Measurements from ENCODE around the gene BTD.
A peak's percentile ranks its signal among the peaks of the same experiment; 100 is the strongest.

Gene BTD

DNA sequence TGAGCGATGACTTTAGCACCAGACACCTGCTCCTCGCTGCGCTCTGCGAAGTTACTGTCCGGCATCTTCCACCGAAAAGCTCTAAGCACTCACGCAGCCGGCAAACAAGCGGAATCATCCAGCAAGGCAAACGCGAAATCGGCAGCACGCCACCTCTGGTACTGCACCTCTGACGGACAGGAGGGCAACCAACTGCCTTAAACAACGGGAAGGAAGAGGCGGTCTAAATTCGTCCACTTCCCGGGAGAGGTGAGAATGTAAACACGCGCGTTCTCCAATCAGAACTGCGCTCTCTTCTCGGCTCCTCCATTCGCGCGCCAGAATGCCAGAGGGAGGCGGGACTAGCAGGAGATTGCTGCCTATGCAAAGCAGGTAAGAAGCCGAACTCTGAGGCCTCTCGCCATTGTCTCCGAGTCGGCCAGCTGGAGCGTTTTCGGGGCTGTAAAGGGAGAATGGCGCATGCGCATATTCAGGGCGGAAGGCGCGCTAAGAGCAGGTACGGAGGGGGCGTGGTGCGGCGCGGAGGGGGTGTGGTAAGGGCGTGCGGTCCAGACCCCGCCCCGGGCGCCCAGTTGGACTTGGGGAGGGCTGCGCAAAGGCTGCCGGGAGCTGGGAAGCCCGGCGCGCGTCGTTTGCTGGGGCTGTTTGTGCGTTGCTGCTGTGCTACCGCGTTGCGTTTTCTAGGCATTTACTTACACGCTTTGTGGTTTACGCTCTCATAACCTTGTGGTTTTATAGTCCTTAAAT, at the start of gene BTD, which contains the start of gene HACL1:
Gene BTD (plus strand): TSS at position 347 of the 747 bp plus-strand sequence. CDS start 33,695 bp downstream, outside the sequence.
Gene HACL1 (minus strand): TSS at position 171 of the 747 bp plus-strand sequence. CDS start 106 bp downstream, at position 65.
- Histone ChIP-seq H3K27ac (ENCODE audit: low read depth, low read length, poor library complexity, severe bottlenecking) (peak within 1 kb of the TSS; percentile 81), H4K20me1 (ENCODE audit: insufficient read depth, low read length) (no peaks in the 10 kb centered on the region), H2AFZ (ENCODE audit: low read length) (peak within 1 kb of the TSS; percentile 90; the same call in 1 of the 2 replicates), H3K9ac (ENCODE audit: low read length) (peak within 1 kb of the TSS; percentile 85), H3K36me3 (ENCODE audit: insufficient read depth, low read length) (peaks cover 41% of the 10 kb centered on the region), H3K9me3 (ENCODE audit: low read length) (no peaks in the 10 kb centered on the region), H3K4me3 (ENCODE audit: low read depth, low read length, poor library complexity, severe bottlenecking) (peak within 1 kb of the TSS; percentile 80), H3K4me1 (ENCODE audit: insufficient read depth, low read length, severe bottlenecking) (peaks cover 18% of the 10 kb centered on the region), H3K9me2 (ENCODE audit: low read depth, low read length) (no peaks in the 10 kb centered on the region), H3K4me2 (ENCODE audit: low read length) (peak within 1 kb of the TSS; percentile 93), H3K79me2 (ENCODE audit: insufficient read depth, low read length) (0 out of 2 replicates have a peak, but pooled peaks cover 4% of the 10 kb centered on the region), H3F3A (ENCODE audit: insufficient read depth, low read length) (no peaks in the 10 kb centered on the region), H3K27me3 (ENCODE audit: insufficient read depth, low read length) (no peaks in the 10 kb centered on the region)
- no peak for TF ChIP-seq EZH2 (IDR thresholded peaks at IDR 0.05; ENCODE audit: borderline replicate concordance, low read length)
- TF ChIP-seq, protein P1, sequence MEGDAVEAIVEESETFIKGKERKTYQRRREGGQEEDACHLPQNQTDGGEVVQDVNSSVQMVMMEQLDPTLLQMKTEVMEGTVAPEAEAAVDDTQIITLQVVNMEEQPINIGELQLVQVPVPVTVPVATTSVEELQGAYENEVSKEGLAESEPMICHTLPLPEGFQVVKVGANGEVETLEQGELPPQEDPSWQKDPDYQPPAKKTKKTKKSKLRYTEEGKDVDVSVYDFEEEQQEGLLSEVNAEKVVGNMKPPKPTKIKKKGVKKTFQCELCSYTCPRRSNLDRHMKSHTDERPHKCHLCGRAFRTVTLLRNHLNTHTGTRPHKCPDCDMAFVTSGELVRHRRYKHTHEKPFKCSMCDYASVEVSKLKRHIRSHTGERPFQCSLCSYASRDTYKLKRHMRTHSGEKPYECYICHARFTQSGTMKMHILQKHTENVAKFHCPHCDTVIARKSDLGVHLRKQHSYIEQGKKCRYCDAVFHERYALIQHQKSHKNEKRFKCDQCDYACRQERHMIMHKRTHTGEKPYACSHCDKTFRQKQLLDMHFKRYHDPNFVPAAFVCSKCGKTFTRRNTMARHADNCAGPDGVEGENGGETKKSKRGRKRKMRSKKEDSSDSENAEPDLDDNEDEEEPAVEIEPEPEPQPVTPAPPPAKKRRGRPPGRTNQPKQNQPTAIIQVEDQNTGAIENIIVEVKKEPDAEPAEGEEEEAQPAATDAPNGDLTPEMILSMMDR (IDR thresholded peaks at IDR 0.05; ENCODE audit: low read length) = no peak; the same call in 1 of the 2 replicates

- no peaks in the 10 kb centered on the region for H3K9me2 ChIP-seq (ENCODE audit: low read depth, low read length)
Observed at GRCh38 chr3:15551902-15552301, 49.6 kb upstream of the BTD start.

DNA sequence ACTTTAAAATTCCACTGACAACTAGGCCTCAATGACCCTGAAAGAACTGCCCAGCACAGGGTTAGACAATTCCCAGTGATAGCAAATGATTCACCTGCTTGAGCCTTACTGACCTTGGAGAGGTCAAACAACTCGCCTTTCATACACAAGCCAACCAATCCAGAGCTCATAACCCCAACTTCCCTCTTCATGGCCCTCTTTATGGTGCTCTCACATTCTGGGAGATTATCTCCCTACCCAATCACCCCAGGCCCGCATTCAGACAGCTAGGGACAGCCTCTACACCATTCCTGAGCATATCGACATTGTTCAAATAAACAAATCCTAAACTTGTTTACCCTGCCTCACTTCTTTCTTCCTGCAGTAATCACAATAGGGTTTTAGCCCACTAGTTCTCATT, 47.8 kb upstream of the BTD start:
- no peaks in the 10 kb centered on the region for H3K36me3 ChIP-seq (ENCODE audit: insufficient read depth, low read length)

More at GRCh38 chr3:15551902-15552301, 49.6 kb upstream of the BTD start:
- Histone ChIP-seq H3F3A (ENCODE audit: insufficient read depth, low read length) (no peaks in the 10 kb centered on the region), H3K79me2 (ENCODE audit: insufficient read depth, low read length) (no peaks in the 10 kb centered on the region), H3K27ac (ENCODE audit: low read depth, low read length, poor library complexity, severe bottlenecking) (no peak overlapping the region), H3K4me3 (ENCODE audit: low read depth, low read length, poor library complexity, severe bottlenecking) (no peak overlapping the region), H3K4me1 (ENCODE audit: insufficient read depth, low read length, severe bottlenecking) (peaks cover 7% of the 10 kb centered on the region), H3K27me3 (ENCODE audit: insufficient read depth, low read length) (no peaks in the 10 kb centered on the region), H4K20me1 (ENCODE audit: insufficient read depth, low read length) (no peaks in the 10 kb centered on the region), H3K4me2 (ENCODE audit: low read length) (no peak overlapping the region), H3K9ac (ENCODE audit: low read length) (no peak overlapping the region), H3K9me3 (ENCODE audit: low read length) (no peaks in the 10 kb centered on the region), H3K36me3 (ENCODE audit: insufficient read depth, low read length) (no peaks in the 10 kb centered on the region), H2AFZ (ENCODE audit: low read length) (no peak overlapping the region)
- TF ChIP-seq EZH2 (IDR thresholded peaks at IDR 0.05; ENCODE audit: borderline replicate concordance, low read length) = no peak
- TF ChIP-seq, protein P1 (IDR thresholded peaks at IDR 0.05; ENCODE audit: low read length) = no peak

More for the DNA sequence above, 47.8 kb upstream of the BTD start:
- Histone ChIP-seq H3K27me3 (ENCODE audit: insufficient read depth, low read length) (no peaks in the 10 kb centered on the region), H3K9me3 (ENCODE audit: low read length) (no peaks in the 10 kb centered on the region), H3K27ac (ENCODE audit: low read depth, low read length, poor library complexity, severe bottlenecking) (no peak overlapping the region), H3K9me2 (ENCODE audit: low read depth, low read length) (no peaks in the 10 kb centered on the region), H3K79me2 (ENCODE audit: insufficient read depth, low read length) (no peaks in the 10 kb centered on the region), H4K20me1 (ENCODE audit: insufficient read depth, low read length) (no peaks in the 10 kb centered on the region), H2AFZ (ENCODE audit: low read length) (no peak overlapping the region), H3K4me1 (ENCODE audit: insufficient read depth, low read length, severe bottlenecking) (peaks cover 8% of the 10 kb centered on the region), H3K4me3 (ENCODE audit: low read depth, low read length, poor library complexity, severe bottlenecking) (no peak overlapping the region), H3K4me2 (ENCODE audit: low read length) (no peak overlapping the region), H3K9ac (ENCODE audit: low read length) (no peak overlapping the region), H3F3A (ENCODE audit: insufficient read depth, low read length) (no peaks in the 10 kb centered on the region)
- TF ChIP-seq, protein P1 (IDR thresholded peaks at IDR 0.05; ENCODE audit: low read length) = no peak
- TF ChIP-seq EZH2 (IDR thresholded peaks at IDR 0.05; ENCODE audit: borderline replicate concordance, low read length) = no peak

All from OCI-LY1 (cell line).